Umbilical cord (tissue), 2 donors: ENCODE data around the gene OSBPL3. TPM values are rescaled to one million over a fixed set of nuclear protein-coding genes. Genes with fewer than 3 reads are reported as not detected.
A peak's percentile ranks its signal among the peaks of the same experiment; 100 is the strongest.

Source experiments
- DNase-seq: peaks from one replicate; pipeline ENCODE4 v3.0.0-alpha.2; 2015; ENCODE audit warnings: low spot score
- total RNA-seq: library from RNA; depleted of rRNA; stranded (reverse); fragments of >200 nt; gene quantifications from one replicate; pipeline ENCODE4 v1.2.3, GENCODE V29; 2014; ENCODE audit warnings: low replicate concordance; ENCODE audit not compliant: insufficient read depth

The OSBPL3 gene
- total RNA-seq, 1 donor from 2014 or later, result 24.6 TPM

GRCh38 chr7:24866004-24866615 lies 113.9 kb downstream of the OSBPL3 start:
- no peak for DNase-seq

- no peak for DNase-seq
These were observed 115.7 kb downstream of the OSBPL3 start for GRCh38 chr7:24864214-24864817.

- DNase-seq, result no peak
These were observed 116.4 kb downstream of the OSBPL3 start for GRCh38 chr7:24863626-24864025.

GRCh38 chr7:24862461-24862860 lies 117.5 kb downstream of the OSBPL3 start:
- peak; percentile 35 for DNase-seq

GRCh38 chr7:24861336-24861735 lies 118.6 kb downstream of the OSBPL3 start:
- DNase-seq, result no peak

GRCh38 chr7:24860611-24861010 lies 119.4 kb downstream of the OSBPL3 start:
- DNase-seq, result no peak

GRCh38 chr7:24858108-24858977 lies 121.6 kb downstream of the OSBPL3 start:
- DNase-seq, result no peak

GRCh38 chr7:24857623-24858022 lies 122.4 kb downstream of the OSBPL3 start:
- DNase-seq, result no peak

GRCh38 chr7:24854866-24855265 lies 125.1 kb downstream of the OSBPL3 start:
- DNase-seq, result peak; percentile 51

GRCh38 chr7:24851786-24852185 lies 128.2 kb downstream of the OSBPL3 start:
- DNase-seq, result no peak

- DNase-seq, result no peak
These were observed 131.1 kb downstream of the OSBPL3 start for GRCh38 chr7:24848878-24849277.

- no peak for DNase-seq
These were observed 132.2 kb downstream of the OSBPL3 start for GRCh38 chr7:24847754-24848153.

- no peak for DNase-seq
These were observed 136.1 kb downstream of the OSBPL3 start for GRCh38 chr7:24843821-24844434.

GRCh38 chr7:24842449-24843241 lies 137.3 kb downstream of the OSBPL3 start:
- no peak for DNase-seq

GRCh38 chr7:24842029-24842428 lies 137.9 kb downstream of the OSBPL3 start:
- no peak for DNase-seq

- DNase-seq, result no peak
These were observed 139.4 kb downstream of the OSBPL3 start for GRCh38 chr7:24840563-24840962.

GRCh38 chr7:24836084-24836483 lies 143.9 kb downstream of the OSBPL3 start:
- DNase-seq, result no peak

GRCh38 chr7:24835643-24836042 lies 144.3 kb downstream of the OSBPL3 start:
- no peak for DNase-seq

GRCh38 chr7:24834128-24834798 lies 145.7 kb downstream of the OSBPL3 start:
- DNase-seq, result peak; percentile 30

- DNase-seq, result no peak
These were observed 146.4 kb downstream of the OSBPL3 start for GRCh38 chr7:24833549-24833948.

GRCh38 chr7:24831240-24831639 lies 148.7 kb downstream of the OSBPL3 start:
- peak; percentile 52 for DNase-seq
